Measurements from ENCODE around the gene FRAS1. TPM values are rescaled to one million over a fixed set of nuclear protein-coding genes. Genes with fewer than 3 reads are reported as not detected.

The FRAS1 gene
- total RNA-seq, 2 experiments from 2014 or later = 0.05 to 0.22 TPM

DNA sequence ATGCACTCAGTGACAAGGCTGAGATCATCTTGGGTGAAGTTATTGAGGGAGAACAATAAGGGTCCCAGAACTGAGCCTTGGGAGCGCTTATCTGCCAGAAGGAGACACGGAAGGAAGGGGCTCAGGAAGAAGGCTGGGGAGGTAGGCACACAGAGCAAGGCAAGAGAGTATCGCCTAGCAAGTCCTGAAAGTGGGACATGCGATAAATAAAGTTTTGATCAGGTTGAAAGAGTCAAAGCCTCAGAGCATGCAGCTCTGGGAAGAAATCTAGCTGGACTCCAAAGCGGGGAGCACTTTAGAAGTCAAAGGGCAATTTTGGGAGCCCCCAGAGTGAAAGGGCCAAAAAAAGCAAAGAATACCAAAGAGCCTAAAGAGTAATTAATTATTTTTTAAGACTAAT is 476.7 kb downstream of the FRAS1 start:
- Mint-ChIP-seq H3K4me3 (no peak overlapping the region), H3K27me3 (peaks cover 3% of the 10 kb centered on the region), H3K4me1 (ENCODE audit: low read depth) (no peaks in the 10 kb centered on the region), H3K27ac (no peak overlapping the region), H3K9me3 (no peaks in the 10 kb centered on the region), H3K36me3 (ENCODE audit: low read depth) (no peaks in the 10 kb centered on the region)
- ChIA-PET POLR2A (no interaction called here), CTCF (no interaction called here)
- no peak for ATAC-seq
- intact Hi-C loops (cut with micrococcal nuclease) = no loop called here
- TF ChIP-seq, protein P1, sequence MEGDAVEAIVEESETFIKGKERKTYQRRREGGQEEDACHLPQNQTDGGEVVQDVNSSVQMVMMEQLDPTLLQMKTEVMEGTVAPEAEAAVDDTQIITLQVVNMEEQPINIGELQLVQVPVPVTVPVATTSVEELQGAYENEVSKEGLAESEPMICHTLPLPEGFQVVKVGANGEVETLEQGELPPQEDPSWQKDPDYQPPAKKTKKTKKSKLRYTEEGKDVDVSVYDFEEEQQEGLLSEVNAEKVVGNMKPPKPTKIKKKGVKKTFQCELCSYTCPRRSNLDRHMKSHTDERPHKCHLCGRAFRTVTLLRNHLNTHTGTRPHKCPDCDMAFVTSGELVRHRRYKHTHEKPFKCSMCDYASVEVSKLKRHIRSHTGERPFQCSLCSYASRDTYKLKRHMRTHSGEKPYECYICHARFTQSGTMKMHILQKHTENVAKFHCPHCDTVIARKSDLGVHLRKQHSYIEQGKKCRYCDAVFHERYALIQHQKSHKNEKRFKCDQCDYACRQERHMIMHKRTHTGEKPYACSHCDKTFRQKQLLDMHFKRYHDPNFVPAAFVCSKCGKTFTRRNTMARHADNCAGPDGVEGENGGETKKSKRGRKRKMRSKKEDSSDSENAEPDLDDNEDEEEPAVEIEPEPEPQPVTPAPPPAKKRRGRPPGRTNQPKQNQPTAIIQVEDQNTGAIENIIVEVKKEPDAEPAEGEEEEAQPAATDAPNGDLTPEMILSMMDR (IDR thresholded peaks at IDR 0.05) = no peak
- no peak for DNase-seq

DNA sequence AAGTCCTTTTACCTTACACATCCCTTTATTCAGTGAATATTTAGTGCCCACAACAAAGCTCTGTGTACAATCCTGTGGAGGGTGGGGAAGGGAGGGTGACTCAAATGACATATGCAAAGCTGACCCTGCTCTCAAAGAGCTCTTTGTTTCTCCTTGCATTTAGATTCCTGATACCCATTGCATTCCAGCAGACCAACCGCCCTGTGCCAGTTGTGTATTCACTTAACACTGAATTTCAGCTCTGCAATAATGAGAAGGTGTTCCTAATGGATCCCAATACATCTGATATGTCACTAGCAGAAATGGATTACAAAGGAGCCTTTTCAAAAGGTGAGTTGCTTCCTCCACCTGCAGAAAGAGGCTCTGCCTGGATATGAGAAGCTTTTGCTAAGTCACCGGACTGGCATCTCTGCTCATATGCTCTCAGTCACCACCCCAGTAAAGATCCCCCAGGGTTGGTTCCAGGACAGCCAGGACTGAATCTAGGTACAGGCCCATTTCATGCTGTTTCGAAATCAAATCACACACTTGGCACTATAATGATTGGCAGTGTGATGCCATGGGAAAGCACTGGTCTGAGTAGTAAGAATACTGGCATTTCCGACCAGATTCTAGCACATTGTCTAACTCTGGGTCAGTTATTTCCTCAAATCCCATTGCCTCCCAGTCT is 477.3 kb downstream of the FRAS1 start:
- peaks cover 3% of the 10 kb centered on the region for H3K27me3 Mint-ChIP-seq
- DNase-seq (no peak), ATAC-seq (no peak)
- H3K9me3 Mint-ChIP-seq = no peaks in the 10 kb centered on the region
- TF ChIP-seq, protein P1 (IDR thresholded peaks at IDR 0.05) = no peak
- intact Hi-C loops (cut with micrococcal nuclease) = no loop called here
- ChIA-PET POLR2A (no interaction called here), CTCF (no interaction called here)
- no peak overlapping the region for H3K27ac Mint-ChIP-seq
- H3K36me3 Mint-ChIP-seq (ENCODE audit: low read depth) = no peaks in the 10 kb centered on the region
- H3K4me1 Mint-ChIP-seq (ENCODE audit: low read depth) = no peaks in the 10 kb centered on the region
- H3K4me3 Mint-ChIP-seq = no peak overlapping the region

DNA sequence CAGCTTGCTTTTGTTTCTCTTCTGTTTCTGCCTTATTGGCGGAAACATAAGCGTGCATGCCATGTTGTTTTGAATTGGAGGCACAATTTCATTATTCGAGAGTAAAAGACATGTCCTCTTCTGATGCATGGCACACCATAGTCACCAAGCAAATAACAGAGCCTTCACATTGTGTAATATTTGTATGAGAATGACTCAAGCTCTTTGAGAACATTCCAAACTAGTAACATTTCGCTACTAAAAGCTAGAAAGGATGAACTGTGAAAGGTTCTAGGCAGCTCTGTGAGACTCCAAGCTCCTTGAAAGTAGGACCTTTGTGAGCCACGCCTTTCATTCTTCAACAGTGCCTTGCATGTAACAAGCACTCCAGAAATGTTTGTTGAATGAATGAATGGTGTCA is 485.2 kb downstream of the FRAS1 start:
- Mint-ChIP-seq H3K4me1 (ENCODE audit: low read depth) (no peaks in the 10 kb centered on the region), H3K27me3 (peaks cover 4% of the 10 kb centered on the region), H3K4me3 (no peak overlapping the region), H3K9me3 (no peaks in the 10 kb centered on the region), H3K27ac (no peak overlapping the region), H3K36me3 (ENCODE audit: low read depth) (no peaks in the 10 kb centered on the region)
- ChIA-PET POLR2A (no interaction called here), CTCF (interaction anchor here (0.8 kb wide), 1 partner anchor 68 kb away, joined by 3 read pairs; no protein-coding TSS in a partner anchor)
- intact Hi-C loops (cut with micrococcal nuclease) = no loop called here
- TF ChIP-seq, protein P1 (IDR thresholded peaks at IDR 0.05) = no peak
- DNase-seq (no peak), ATAC-seq (no peak)

DNA sequence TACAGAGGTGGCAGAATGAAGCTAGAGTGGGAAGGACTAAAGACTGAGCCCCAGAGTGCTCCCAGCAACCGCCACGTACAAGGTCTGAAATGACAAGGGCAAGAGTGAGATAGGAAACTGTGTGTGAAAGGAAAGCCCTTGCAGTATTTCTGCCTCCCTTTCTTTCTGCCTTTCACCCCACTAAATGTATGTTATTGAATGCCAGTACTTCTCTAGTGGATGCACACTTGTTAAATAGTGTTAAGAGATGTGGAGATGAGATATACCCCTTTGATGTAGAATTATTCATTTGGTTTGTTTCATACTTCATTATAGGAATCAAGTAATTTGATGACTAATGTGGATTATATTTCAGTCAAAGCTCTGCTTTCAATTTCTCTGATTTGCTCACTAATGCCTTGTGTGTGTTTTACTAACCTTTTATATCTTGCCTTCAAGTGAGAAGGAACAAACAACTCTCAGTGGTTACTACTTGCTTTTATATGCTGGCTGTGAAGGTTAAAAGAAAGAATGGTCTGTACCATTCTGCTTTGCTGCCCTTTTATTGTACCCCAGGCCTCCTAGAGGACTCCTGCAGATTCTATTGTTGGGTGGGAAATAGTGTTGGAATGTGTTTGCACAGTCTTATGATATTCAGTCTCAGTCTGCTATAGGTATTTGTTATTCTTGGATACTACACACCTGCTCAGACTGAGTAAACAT is 486.5 kb downstream of the FRAS1 start:
- peaks cover 1% of the 10 kb centered on the region for H3K27me3 Mint-ChIP-seq
- H3K4me1 Mint-ChIP-seq (ENCODE audit: low read depth) = no peaks in the 10 kb centered on the region
- no peak overlapping the region for H3K4me3 Mint-ChIP-seq
- no peaks in the 10 kb centered on the region for H3K36me3 Mint-ChIP-seq (ENCODE audit: low read depth)
- no peaks in the 10 kb centered on the region for H3K9me3 Mint-ChIP-seq
- H3K27ac Mint-ChIP-seq = no peak overlapping the region
- intact Hi-C loops (cut with micrococcal nuclease) = no loop called here
- TF ChIP-seq, protein P1 (IDR thresholded peaks at IDR 0.05) = no peak
- DNase-seq (no peak), ATAC-seq (no peak)
- POLR2A ChIA-PET = no interaction called here
- CTCF ChIA-PET = no interaction called here

DNA sequence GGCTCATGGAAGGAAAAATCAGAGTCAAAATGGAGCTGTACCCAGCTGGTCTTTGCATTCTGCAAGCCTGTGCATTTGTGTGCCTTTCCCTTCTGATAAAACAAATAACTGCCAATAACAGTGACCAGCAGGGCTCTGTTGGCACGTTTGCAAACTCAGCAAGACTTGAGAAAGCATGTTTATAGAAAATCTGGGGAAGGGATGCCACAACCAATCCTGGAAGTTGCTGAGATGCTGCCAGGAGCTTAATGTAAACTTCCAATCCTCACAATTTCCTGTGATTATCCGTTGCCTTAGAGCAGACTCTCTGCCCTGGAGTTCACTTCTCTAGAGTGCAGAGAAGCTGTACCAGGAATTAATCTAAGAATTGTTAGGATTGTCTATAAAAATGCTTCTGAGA is 487.6 kb downstream of the FRAS1 start:
- no peaks in the 10 kb centered on the region for H3K9me3 Mint-ChIP-seq
- DNase-seq (no peak), ATAC-seq (no peak)
- ChIA-PET CTCF (no interaction called here), POLR2A (no interaction called here)
- intact Hi-C loops (cut with micrococcal nuclease) = no loop called here
- H3K4me3 Mint-ChIP-seq = no peak overlapping the region
- H3K27me3 Mint-ChIP-seq = peaks cover 2% of the 10 kb centered on the region
- TF ChIP-seq, protein P1 (IDR thresholded peaks at IDR 0.05) = no peak
- H3K36me3 Mint-ChIP-seq (ENCODE audit: low read depth) = no peaks in the 10 kb centered on the region
- H3K4me1 Mint-ChIP-seq (ENCODE audit: low read depth) = no peaks in the 10 kb centered on the region
- no peak overlapping the region for H3K27ac Mint-ChIP-seq

Measured in activated CD8-positive, alpha-beta T cell treated with anti-CD3 and anti-CD28 coated beads for 36 hours (primary cell).